RCC 7860 (cell line): ENCODE data around the gene KRTAP5-5.
"Not testable (repeated sequence)": the region's sequence is repeated elsewhere in the genome, so short reads cannot be mapped to it uniquely, and the experiment has no call there.

Experiments
- DNase-seq: peaks from one replicate; pipeline ENCODE4 v3.0.0-alpha.2; 2015; ENCODE audit warnings: low spot score
- FAIRE-seq: peaks from 2 replicates; lab custom pipeline; 2012; peaks lifted over from hg19 to GRCh38; lab: Jason Lieb, UNC

The KRTAP5-5 gene

DNA sequence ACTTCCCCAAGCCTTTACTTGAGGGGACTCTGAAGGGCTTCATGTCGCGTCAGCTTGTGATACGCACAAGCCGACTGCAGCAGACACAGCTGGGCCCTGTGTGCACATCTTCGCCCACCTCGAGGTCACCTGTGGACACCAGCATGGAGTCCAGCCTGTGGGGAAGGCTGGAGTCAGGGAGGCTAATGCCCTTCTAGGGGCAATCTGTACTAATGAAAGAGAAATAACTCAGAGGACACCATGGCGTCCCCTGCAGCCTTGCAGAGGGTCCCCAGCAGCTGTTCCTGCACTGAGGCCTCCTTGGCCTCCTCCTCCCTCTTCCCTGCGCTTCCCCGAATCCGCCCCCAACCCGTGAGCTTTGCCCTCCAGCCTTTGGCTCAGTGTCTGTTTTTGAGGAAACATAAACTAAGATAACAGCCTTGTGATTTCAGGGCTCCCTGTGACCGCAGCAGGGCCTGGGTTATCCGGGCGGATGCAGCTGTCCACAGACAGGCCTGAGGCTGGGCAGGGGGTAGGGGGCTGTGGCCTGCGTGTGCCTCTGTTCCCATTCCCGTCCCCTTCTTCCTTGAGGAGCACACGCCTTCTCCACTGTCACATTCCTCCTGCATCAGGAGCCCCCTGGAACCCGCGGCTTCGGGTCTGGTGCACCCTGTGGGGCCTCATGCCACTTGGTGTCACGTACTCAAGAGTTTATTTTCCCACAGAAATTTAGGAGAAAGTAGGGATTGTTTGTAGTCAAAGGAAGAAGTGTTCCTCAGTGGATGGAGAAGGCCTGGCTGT is 25.0 kb downstream of the KRTAP5-5 start:
- no peak for FAIRE-seq
- DNase-seq, result no peak

GRCh38 chr11:1655168-1656060 is 25.8 kb downstream of the KRTAP5-5 start:
- FAIRE-seq (no peak), DNase-seq (no peak)

DNA sequence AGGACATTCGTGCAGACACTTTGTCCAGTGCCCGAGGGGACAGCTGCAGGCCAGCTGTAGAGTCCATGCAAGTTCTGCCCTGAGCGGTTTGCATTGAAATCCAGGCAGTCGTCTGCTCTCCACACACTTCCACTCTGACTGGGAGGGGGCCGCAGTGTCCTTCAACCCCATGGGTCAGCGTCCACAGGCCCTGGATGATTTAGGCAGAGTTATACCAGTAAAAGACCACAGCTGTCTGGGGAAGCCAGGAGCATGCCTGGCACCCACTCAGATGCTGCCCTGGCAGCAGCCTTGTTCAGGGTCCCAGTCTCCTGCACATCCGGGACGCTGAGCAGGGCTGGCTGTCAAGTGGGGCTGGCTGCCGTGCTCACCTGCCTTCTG is 26.5 kb downstream of the KRTAP5-5 start:
- FAIRE-seq (no peak), DNase-seq (no peak)

DNA sequence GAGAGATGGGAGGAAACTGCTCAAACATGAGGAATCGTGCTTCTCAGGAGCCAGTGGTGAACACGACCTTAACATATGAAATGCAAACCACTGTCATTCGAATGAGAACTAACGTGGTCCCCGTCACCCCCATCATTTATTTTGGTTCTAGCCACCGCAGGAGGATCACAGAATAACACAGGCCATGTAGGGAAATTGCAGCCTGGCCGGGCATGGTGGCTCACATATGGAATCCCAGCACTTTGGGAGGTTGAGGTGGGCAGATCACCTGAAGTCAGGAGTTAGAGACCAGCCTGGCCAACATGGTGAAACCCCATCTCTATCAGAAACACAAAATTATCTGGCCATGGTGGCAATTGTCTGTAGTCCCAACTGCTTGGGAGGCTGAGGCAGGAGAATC is 27.1 kb downstream of the KRTAP5-5 start:
- DNase-seq (no peak), FAIRE-seq (no peak)

DNA sequence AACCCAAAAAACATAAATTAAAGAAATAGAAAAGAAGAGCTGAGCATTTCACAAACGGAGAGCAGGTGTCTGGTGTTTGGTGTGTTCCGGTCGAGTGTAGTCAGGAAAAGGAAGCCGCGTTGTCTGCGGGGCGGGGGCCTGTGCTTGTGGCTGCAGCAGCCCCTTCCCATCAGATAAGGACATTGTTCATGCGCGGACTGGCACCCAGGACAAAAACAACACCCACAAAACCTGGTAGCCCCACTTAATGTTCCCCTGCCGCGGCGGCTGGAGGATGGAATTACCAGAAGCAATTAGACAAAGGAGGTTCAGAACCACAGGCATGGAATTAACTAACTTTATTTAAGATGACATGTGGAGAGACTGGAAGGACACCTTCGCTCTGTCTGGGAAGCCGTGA is 29.9 kb downstream of the KRTAP5-5 start:
- FAIRE-seq (no peak), DNase-seq (no peak)

DNA sequence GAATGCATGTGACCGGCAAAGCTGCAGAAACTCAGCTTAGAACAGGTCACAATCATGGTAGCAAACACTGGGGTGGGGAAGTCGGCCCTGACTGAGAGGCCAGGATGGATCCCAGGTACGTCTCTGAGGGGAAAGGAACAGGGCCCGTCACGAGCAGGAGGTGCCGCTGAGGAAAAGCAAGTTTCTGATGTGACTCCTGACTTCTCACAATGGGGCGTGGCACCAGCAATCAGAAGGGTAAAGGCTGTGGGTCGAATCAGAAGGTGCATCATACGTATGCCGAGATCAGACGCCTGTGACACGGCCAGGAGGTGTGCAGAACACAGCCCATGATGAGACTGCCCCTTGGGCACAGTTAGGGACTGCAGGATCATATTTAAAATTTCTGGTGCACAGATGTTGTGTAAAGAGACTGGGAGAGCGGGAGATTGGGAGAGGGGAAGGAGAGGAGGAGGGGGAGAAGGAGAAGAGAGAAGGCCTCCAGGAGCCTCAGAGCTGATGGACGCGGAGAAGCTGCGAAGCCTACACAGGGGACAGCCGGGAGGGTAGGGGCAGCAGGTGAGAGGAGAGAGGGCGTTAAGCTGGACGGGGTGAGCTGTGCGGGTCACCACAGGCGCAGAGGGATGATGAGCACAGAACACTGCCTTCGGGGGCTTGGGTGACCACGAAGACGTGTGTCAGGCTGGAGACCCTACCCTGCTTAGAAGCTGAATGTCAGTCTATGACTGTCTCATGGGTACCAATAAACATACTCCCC is 30.7 kb downstream of the KRTAP5-5 start:
- FAIRE-seq, result no peak
- DNase-seq, result no peak

DNA sequence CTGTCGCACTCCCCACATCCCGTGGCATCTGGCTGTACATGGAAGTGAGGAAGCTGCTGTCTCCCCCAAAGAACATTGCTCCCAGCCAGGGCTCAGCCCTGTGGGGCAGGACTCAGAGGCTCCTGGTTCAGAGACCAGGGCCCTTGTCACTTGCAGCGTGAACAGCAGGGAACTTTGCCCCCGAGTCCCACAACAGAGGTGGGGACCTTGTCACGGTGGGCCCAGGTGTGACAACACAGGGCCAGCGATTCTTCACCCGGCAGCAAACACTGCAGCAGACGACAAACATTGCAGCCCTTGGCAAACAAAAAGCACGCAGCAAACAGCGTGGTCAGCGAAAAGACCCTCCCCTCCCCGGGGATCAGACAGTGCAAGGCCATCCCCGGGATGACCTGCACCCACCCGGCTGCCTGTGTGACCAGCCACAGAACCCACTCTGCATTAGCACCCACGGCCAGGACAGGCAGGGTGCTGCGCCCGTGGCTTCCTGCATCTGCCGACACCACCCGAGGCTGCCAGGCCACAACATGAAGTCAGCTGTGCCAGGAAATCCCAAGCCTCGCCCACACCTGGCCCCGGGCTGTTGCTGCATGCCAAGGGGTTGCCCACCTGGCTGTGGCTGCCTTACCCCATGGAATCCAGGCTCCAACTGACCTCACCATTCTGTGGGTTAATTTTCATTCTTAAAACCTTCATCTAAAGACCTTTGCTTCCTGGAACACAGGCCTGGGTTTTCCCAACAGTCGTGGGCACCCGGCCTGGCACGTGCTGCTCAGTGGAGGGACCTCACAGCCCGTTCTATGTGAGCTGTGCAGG is 32.1 kb downstream of the KRTAP5-5 start:
- not testable (repeated sequence) for FAIRE-seq, DNase-seq

- DNase-seq, FAIRE-seq: not testable (repeated sequence)
These were observed 33.2 kb downstream of the KRTAP5-5 start for GRCh38 chr11:1662699-1663283.

- no peak for FAIRE-seq
- no peak for DNase-seq
These were observed 35.7 kb downstream of the KRTAP5-5 start for GRCh38 chr11:1665313-1665712.

GRCh38 chr11:1667121-1667850 is 37.7 kb downstream of the KRTAP5-5 start:
- no peak for DNase-seq
- no peak for FAIRE-seq

DNA sequence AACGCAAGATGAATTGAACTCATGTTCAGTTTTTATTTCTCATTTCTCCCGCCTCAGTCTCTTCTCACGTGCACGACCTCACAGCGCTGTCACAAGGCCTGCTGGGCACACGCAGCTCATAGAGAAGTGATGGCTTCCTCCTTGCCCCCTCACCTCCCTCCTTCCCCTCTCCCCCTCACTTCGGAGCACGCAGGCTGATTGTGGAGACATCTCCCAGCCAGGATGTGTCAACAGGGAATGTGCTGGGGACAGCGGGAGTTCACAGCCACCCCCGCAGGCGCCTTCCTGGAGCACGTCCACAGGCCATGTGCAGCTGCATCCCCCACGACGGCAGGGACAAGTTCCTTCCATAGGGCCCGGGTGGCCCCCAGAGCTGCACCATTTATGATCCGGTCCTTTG is 38.3 kb downstream of the KRTAP5-5 start:
- no peak for FAIRE-seq
- no peak for DNase-seq

GRCh38 chr11:1668911-1669473 is 39.4 kb downstream of the KRTAP5-5 start:
- no peak for FAIRE-seq
- DNase-seq, result no peak

GRCh38 chr11:1669546-1670218 is 40.1 kb downstream of the KRTAP5-5 start:
- DNase-seq, result no peak
- no peak for FAIRE-seq

DNA sequence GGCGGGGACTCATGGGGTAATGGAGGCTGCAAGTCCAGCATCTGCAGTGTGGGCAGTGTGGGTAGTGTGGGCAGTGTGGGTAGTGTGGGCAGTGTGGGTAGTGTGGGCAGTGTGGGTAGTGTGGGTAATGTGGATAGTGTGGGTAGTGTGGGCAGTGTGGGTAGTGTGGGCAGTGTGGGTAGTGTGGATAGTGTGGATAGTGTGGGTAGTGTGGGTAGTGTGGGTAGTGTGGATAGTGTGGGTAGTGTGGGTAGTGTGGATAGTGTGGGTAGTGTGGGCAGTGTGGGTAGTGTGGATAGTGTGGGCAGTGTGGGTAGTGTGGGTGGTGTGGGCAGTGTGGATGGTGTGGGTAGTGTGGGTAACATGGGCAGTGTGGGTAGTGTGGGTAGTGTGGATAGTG is 40.9 kb downstream of the KRTAP5-5 start:
- DNase-seq, FAIRE-seq: not testable (repeated sequence)

DNA sequence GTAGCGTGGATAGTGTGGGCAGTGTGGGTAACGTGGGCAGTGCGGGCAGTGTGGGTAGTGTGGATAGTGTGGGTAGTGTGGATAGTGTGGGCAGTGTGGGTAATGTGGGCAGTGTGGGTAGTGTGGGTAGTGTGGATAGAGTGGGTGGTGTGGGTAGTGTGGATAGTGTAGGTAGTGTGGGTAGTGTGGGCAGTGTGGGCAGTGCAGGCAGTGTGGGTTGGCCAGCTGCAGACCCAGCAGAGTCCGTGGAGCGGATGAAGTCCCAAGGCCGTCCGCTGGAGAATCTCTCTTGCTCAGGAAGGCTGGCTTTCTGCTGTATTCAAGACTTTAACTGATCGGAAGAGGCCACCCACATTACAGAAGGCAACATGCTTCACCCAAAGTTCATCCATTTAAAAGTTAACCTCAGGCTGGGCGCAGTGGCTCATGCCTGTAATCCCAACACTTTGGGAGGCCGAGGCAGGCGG is 41.4 kb downstream of the KRTAP5-5 start:
- FAIRE-seq (no peak), DNase-seq (no peak)

DNA sequence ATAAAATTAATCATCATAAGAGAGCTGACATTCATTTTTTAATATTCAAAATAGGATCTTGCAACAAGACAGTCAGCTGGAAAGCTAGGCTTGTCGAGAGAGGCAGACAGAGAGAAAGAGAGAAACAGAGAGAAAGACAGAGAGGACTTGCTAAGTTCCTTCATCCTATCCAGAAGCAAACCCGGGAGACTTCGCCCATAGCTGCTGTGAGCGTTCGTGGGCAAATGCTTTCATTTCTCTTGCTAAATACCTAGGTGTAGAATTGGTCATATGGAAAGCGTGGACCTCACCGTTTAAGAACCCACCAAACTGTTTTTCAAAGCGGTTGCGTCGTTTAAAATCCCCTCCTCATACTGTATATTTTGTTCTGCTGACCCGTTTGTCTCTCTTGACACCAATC is 42.1 kb downstream of the KRTAP5-5 start:
- no peak for FAIRE-seq
- no peak for DNase-seq

DNA sequence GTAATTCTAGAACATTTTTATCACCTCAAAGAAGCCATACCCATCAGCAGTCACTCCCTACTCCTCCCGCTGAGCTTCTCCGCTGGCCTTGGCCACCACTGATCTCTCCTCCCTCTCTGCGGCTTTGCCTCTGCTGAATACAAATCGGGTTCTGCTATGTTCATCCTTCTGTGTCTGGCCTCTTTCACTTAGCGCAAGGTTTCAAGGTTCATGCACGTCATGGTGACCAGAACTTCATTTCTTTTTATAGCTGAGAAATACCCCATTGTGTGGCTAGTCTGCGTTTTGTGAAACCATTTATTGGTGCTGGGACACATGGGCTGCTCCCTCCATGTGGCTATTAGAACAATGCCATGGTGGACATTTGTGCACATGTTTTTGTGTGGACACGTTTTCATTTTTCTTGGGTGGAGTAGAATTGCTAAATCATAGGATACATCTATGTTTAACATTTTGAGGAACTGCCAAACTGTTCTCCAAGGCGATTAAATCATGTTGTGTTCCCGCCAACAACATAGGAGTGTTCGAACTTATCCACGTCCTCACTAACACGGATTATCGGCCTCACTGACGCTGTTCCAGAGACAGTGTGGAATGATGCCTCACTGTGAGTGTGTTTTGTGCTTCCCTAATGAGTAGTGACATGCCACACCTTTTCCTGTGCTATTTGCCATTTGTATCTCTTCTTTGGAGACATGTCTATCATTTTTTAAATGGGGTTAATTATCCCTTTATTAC is 43.2 kb downstream of the KRTAP5-5 start:
- FAIRE-seq (no peak), DNase-seq (no peak)
